Endothelial cell (in vitro differentiated cells): Measurements from ENCODE around the gene NOL4L. TPM values are rescaled to one million over a fixed set of nuclear protein-coding genes. Genes with fewer than 3 reads are reported as not detected.

ENCODE experiments used
- DNase-seq: peaks from one replicate; pipeline ENCODE4 v3.0.0; 2021; ENCODE audit warnings: low spot score
- H3K27ac Mint-ChIP-seq: one replicate; pipeline ENCODE4 v1.8.0; 2021; ENCODE audit warnings: mixed read lengths, inconsistent platforms; ENCODE audit not compliant: unreplicated experiment
- H3K27me3 Mint-ChIP-seq: one replicate; pipeline ENCODE4 v1.8.0; 2021; ENCODE audit warnings: mild to moderate bottlenecking, moderate library complexity, mixed read lengths, inconsistent platforms; ENCODE audit not compliant: unreplicated experiment
- H3K36me3 Mint-ChIP-seq: one replicate; pipeline ENCODE4 v1.8.0; 2021; ENCODE audit warnings: mild to moderate bottlenecking, low read depth, mixed read lengths, inconsistent platforms; ENCODE audit not compliant: unreplicated experiment
- H3K4me1 Mint-ChIP-seq: one replicate; pipeline ENCODE4 v1.8.0; 2021; ENCODE audit warnings: mild to moderate bottlenecking, mixed read lengths, inconsistent platforms; ENCODE audit not compliant: unreplicated experiment
- H3K4me3 Mint-ChIP-seq: one replicate; pipeline ENCODE4 v1.8.0; 2021; ENCODE audit warnings: mild to moderate bottlenecking, mixed read lengths, inconsistent platforms; ENCODE audit not compliant: unreplicated experiment
- H3K9me3 Mint-ChIP-seq: one replicate; pipeline ENCODE4 v1.8.0; 2021; ENCODE audit warnings: mixed read lengths, inconsistent platforms; ENCODE audit not compliant: unreplicated experiment
- total RNA-seq: library from RNA; stranded (reverse); fragmentation: NEBNext Ultra II Directional; extraction: Animal tissue kit (Norgen Biotek cat#: 25700); gene quantifications from one replicate; pipeline ENCODE4 v1.2.1, GENCODE V29; 2021; ENCODE audit not compliant: unreplicated experiment
- TF ChIP-seq, protein P1 (sequence below): fragments of 200-600 bp; sonication (generic); IDR thresholded peaks from one replicate; pipeline ENCODE4 v1.5.0; 2021; ENCODE audit warnings: antibody characterized with exemption; ENCODE audit not compliant: unreplicated experiment

The NOL4L gene
- total RNA-seq, 1 donor from 2014 or later, result 150 TPM

DNA sequence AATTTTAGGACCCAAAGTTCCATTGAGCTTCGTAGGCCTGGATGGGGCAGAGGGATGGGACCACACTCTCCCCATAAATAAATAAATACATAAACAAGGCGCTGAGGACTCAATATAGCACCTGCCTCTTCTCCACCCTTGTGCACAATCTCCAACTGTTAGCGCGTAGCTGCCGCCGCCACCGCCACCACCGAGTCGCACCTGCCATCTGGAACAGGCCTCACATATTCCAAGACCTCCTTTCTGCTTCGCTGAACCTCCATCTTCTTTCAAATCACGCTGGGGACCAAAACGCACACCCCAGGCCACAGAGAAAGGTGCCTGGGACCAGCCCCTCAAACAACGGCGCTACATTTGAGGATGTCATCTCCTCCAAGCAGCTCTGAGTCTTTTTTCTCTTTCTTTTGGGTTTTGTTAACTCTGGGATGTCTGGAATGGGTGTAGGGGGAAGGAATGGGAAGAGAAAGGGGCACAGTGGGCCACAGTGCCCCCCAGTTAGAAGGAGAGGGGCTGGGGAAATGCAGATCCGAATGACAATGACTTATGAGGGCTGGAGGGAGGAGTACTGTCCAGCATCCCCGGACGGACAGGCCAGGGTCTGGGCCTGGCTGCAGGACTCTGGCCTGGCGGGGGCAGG, 49.7 kb downstream of the NOL4L start:
- H3K9me3 Mint-ChIP-seq, result no peaks in the 10 kb centered on the region
- no peak for DNase-seq
- H3K27me3 Mint-ChIP-seq, result peaks cover 4% of the 10 kb centered on the region
- peak overlapping the region; percentile 67 for H3K27ac Mint-ChIP-seq
- TF ChIP-seq, protein P1, sequence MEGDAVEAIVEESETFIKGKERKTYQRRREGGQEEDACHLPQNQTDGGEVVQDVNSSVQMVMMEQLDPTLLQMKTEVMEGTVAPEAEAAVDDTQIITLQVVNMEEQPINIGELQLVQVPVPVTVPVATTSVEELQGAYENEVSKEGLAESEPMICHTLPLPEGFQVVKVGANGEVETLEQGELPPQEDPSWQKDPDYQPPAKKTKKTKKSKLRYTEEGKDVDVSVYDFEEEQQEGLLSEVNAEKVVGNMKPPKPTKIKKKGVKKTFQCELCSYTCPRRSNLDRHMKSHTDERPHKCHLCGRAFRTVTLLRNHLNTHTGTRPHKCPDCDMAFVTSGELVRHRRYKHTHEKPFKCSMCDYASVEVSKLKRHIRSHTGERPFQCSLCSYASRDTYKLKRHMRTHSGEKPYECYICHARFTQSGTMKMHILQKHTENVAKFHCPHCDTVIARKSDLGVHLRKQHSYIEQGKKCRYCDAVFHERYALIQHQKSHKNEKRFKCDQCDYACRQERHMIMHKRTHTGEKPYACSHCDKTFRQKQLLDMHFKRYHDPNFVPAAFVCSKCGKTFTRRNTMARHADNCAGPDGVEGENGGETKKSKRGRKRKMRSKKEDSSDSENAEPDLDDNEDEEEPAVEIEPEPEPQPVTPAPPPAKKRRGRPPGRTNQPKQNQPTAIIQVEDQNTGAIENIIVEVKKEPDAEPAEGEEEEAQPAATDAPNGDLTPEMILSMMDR, result no peak
- H3K4me3 Mint-ChIP-seq, result peak overlapping the region; percentile 57
- H3K4me1 Mint-ChIP-seq, result peaks cover 32% of the 10 kb centered on the region
- H3K36me3 Mint-ChIP-seq, result no peaks in the 10 kb centered on the region

DNA sequence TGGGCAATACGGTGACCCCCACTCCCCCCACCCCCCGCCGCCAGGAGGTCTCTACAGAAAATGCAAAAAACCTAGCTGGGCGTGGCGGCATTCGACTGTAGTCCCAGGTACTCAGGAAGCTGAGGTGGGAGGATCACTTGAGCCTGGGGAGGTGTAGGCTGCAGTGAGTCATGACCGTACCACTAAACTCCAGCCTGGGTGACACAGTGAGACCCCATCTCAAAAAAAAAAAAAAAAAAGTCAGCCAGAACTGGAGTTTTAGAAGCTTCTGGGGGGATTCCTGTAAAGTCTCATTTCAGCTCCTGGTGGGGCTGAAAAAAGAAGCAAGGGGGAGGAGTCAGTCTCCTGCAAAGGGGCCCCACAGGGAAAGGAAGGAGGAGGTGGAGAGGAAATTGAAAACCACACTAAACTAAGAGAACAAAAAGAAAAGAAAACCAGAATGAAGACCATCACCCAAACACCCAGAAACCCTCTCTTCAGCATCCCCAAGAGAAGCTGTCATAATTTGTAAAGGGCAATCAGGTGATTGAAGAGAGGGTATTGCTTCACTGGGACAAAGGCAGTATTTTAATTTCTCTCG, 50.4 kb downstream of the NOL4L start:
- Mint-ChIP-seq H3K36me3 (no peaks in the 10 kb centered on the region), H3K27me3 (peaks cover 4% of the 10 kb centered on the region), H3K4me1 (peaks cover 25% of the 10 kb centered on the region), H3K4me3 (peak overlapping the region; percentile 43), H3K9me3 (no peaks in the 10 kb centered on the region), H3K27ac (no peak overlapping the region)
- TF ChIP-seq, protein P1, result no peak
- no peak for DNase-seq

DNA sequence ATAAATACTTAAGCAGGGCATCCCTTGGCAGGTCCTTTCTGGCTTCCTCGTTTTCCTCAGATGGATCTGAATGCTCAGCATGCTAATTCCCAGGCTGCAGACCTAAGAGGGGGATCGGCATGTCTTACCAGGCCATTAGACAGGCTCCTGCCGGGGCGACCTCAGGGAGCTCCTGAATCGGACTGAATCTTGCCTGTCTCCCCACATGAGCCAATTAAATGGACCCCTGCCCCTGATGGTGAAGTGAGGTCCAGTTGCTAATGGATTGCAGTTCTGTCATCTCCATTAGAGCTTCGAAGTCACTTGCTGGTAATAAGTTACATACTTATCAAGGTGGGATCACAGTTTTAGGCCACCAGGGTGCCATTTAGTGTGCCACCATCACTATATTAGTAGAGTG, 51.4 kb downstream of the NOL4L start:
- DNase-seq, result no peak
- TF ChIP-seq, protein P1, result no peak
- H3K4me1 Mint-ChIP-seq, result peaks cover 20% of the 10 kb centered on the region
- H3K9me3 Mint-ChIP-seq, result no peaks in the 10 kb centered on the region
- no peak overlapping the region for H3K27ac Mint-ChIP-seq
- H3K27me3 Mint-ChIP-seq, result no peaks in the 10 kb centered on the region
- no peaks in the 10 kb centered on the region for H3K36me3 Mint-ChIP-seq
- no peak overlapping the region for H3K4me3 Mint-ChIP-seq

DNA sequence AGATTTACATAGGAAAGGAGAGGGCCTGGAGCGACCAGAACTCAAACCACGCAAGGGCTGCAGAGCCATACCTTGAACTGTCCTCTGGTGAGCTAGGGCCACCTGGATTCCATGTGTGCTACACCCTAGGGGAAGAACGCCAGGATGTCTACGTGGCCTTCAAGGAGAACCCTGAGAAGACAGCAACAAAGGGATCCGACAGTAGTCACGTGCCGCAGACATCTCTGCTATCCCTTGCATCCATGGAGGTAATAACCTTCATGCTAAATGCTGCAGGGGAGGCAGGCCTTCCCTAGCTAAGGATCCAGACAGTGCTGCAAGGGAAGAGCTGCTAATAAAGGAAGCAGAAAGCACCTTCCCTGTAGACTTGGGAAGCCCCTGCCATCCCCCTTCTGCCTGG, 52.9 kb downstream of the NOL4L start:
- TF ChIP-seq, protein P1, result no peak
- no peak overlapping the region for H3K4me3 Mint-ChIP-seq
- no peak overlapping the region for H3K27ac Mint-ChIP-seq
- DNase-seq, result no peak
- no peaks in the 10 kb centered on the region for H3K9me3 Mint-ChIP-seq
- H3K36me3 Mint-ChIP-seq, result no peaks in the 10 kb centered on the region
- peaks cover 20% of the 10 kb centered on the region for H3K4me1 Mint-ChIP-seq
- H3K27me3 Mint-ChIP-seq, result no peaks in the 10 kb centered on the region

DNA sequence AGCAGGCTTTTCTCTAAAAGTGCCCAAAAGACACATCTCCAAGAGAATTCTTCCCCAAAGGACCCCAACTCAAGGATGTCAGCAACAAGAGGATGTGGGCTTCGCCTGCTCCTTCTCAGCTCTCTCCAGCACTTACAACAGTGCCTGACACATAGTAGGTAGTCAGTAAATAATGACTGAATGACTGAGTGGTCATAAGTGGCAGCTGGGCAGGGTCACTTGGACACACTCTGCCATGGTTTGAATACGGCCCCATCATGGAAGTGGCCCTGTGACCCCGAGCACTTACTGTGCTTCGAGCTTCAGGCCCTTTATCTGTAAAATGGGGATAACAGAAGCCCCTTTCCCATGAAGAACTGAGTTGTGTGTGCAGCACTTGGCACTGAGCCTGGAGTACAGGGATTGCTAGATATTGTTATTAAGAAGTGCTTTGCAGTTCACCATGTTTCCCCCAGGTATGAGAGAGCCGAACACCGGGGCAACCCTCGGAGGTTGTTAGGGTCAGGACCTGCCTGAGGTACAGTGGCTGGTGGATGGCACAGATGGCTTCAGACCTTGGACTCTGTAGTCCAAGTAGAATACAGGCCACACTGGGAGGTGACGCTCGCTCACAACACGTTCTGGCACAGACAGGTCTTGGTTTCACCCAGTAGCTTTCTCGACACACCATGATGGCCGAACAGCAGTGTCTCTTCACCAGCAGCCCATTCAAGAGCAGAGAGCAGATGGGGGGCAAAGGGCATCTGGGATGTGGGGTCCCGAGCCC, 56.0 kb downstream of the NOL4L start:
- no peak for DNase-seq
- no peak overlapping the region for H3K27ac Mint-ChIP-seq
- H3K36me3 Mint-ChIP-seq, result no peaks in the 10 kb centered on the region
- H3K4me1 Mint-ChIP-seq, result peaks cover 7% of the 10 kb centered on the region
- TF ChIP-seq, protein P1, result no peak
- H3K9me3 Mint-ChIP-seq, result no peaks in the 10 kb centered on the region
- no peak overlapping the region for H3K4me3 Mint-ChIP-seq
- no peaks in the 10 kb centered on the region for H3K27me3 Mint-ChIP-seq
